Stimulated activated naive CD8-positive, alpha-beta T cell treated with anti-CD3 and anti-CD28 coated beads, Interleukin-15, amount 100 ng/mL, for 72 hours (primary cell): Measurements from ENCODE around the gene PRAME.
"Not testable (repeated sequence)": the region's sequence is repeated elsewhere in the genome, so short reads cannot be mapped to it uniquely, and the experiment has no call there.

ENCODE experiments used
- ATAC-seq: fragments of 150-1000 bp; cut with Tn5 transposase; 2 replicates; pipeline ENCODE4 v1.10.0; 2021; ENCODE audit warnings: mild to moderate bottlenecking, moderate library complexity
- DNase-seq, 2 donors: peaks; one replicate each; pipeline ENCODE4 v3.0.0; 2021 to 2022
- H3K27ac Mint-ChIP-seq, 2 donors: one replicate each; pipeline ENCODE4 v1.8.0; 2022; ENCODE audit warnings: mild to moderate bottlenecking in 2 of 2, mixed read lengths in 2 of 2, moderate library complexity in 2 of 2
- H3K27me3 Mint-ChIP-seq: one replicate; pipeline ENCODE4 v1.8.0; 2022; ENCODE audit warnings: mixed read lengths
- H3K4me1 Mint-ChIP-seq: one replicate; pipeline ENCODE4 v1.8.0; 2022; ENCODE audit warnings: mild to moderate bottlenecking, mixed read lengths
- H3K4me3 Mint-ChIP-seq, 2 donors: one replicate each; pipeline ENCODE4 v1.8.0; 2022; ENCODE audit warnings: mild to moderate bottlenecking in 2 of 2, mixed read lengths in 2 of 2, moderate library complexity in 1 of 2
- H3K9me3 Mint-ChIP-seq, 2 donors: one replicate each; pipeline ENCODE4 v1.8.0; 2022; ENCODE audit warnings: mixed read lengths in 2 of 2

PRAME gene

GRCh38 chr22:22588485-22589164 is 29.6 kb upstream of the PRAME start:
- no peak for ATAC-seq
- peak overlapping the region in 1 of 2 donors; percentile 79 for H3K27ac Mint-ChIP-seq
- no peak for DNase-seq
- H3K27me3 Mint-ChIP-seq = peaks cover 39% of the 10 kb centered on the region
- no peak overlapping the region for H3K4me3 Mint-ChIP-seq
- no peaks in the 10 kb centered on the region for H3K9me3 Mint-ChIP-seq
- H3K4me1 Mint-ChIP-seq = peaks cover under 1% of the 10 kb centered on the region

- Mint-ChIP-seq H3K27me3 (peaks cover 38% of the 10 kb centered on the region), H3K27ac (no peak overlapping the region), H3K4me1 (no peaks in the 10 kb centered on the region), H3K9me3 (no peaks in the 10 kb centered on the region), H3K4me3 (no peak overlapping the region)
- ATAC-seq (no peak), DNase-seq (no peak)
Observed at GRCh38 chr22:22587577-22588188, 28.6 kb upstream of the PRAME start.

GRCh38 chr22:22584722-22585121 is 25.7 kb upstream of the PRAME start:
- H3K27ac Mint-ChIP-seq = no peak overlapping the region
- H3K27me3 Mint-ChIP-seq = peaks cover 30% of the 10 kb centered on the region
- H3K9me3 Mint-ChIP-seq = no peaks in the 10 kb centered on the region
- no peaks in the 10 kb centered on the region for H3K4me1 Mint-ChIP-seq
- H3K4me3 Mint-ChIP-seq = no peak overlapping the region
- ATAC-seq (no peak), DNase-seq (no peak)

GRCh38 chr22:22583030-22583429 is 24.0 kb upstream of the PRAME start:
- Mint-ChIP-seq H3K27ac (no peak overlapping the region), H3K4me1 (no peaks in the 10 kb centered on the region), H3K4me3 (no peak overlapping the region), H3K9me3 (no peaks in the 10 kb centered on the region), H3K27me3 (peaks cover 21% of the 10 kb centered on the region)
- DNase-seq = no peak
- no peak for ATAC-seq

GRCh38 chr22:22581524-22581923 is 22.5 kb upstream of the PRAME start:
- not testable (repeated sequence) for H3K4me3 Mint-ChIP-seq, H3K4me1 Mint-ChIP-seq, H3K9me3 Mint-ChIP-seq, DNase-seq, H3K27ac Mint-ChIP-seq, ATAC-seq
- H3K27me3 Mint-ChIP-seq = peaks cover 24% of the 10 kb centered on the region

- no peak overlapping the region for H3K27ac Mint-ChIP-seq
- DNase-seq = no peak
- H3K4me1 Mint-ChIP-seq = no peaks in the 10 kb centered on the region
- ATAC-seq = no peak
- H3K4me3 Mint-ChIP-seq = no peak overlapping the region
- peaks cover 9% of the 10 kb centered on the region for H3K27me3 Mint-ChIP-seq
- H3K9me3 Mint-ChIP-seq = no peaks in the 10 kb centered on the region
Observed at GRCh38 chr22:22579869-22580604, 21.0 kb upstream of the PRAME start.

- Mint-ChIP-seq H3K4me1 (no peaks in the 10 kb centered on the region), H3K9me3 (no peaks in the 10 kb centered on the region), H3K27me3 (peaks cover 17% of the 10 kb centered on the region), H3K4me3 (no peak overlapping the region), H3K27ac (no peak overlapping the region)
- ATAC-seq (no peak), DNase-seq (no peak)
Observed at GRCh38 chr22:22578702-22579424, 19.8 kb upstream of the PRAME start.

GRCh38 chr22:22576989-22577427 is 17.9 kb upstream of the PRAME start:
- H3K4me1 Mint-ChIP-seq = no peaks in the 10 kb centered on the region

GRCh38 chr22:22576244-22576988 is 17.4 kb upstream of the PRAME start:
- no peak overlapping the region for H3K4me3 Mint-ChIP-seq
- peaks cover 26% of the 10 kb centered on the region for H3K27me3 Mint-ChIP-seq
- no peaks in the 10 kb centered on the region for H3K9me3 Mint-ChIP-seq
- H3K4me1 Mint-ChIP-seq = no peaks in the 10 kb centered on the region
- no peak overlapping the region for H3K27ac Mint-ChIP-seq
- DNase-seq = peak; percentile 20 to 23
- no peak for ATAC-seq

More at GRCh38 chr22:22576989-22577427, 17.9 kb upstream of the PRAME start:
- Mint-ChIP-seq H3K4me3 (no peak overlapping the region), H3K27me3 (peaks cover 20% of the 10 kb centered on the region), H3K27ac (no peak overlapping the region), H3K9me3 (no peaks in the 10 kb centered on the region)
- DNase-seq (no peak), ATAC-seq (no peak)

GRCh38 chr22:22574361-22574760 is 15.3 kb upstream of the PRAME start:
- no peak overlapping the region for H3K4me3 Mint-ChIP-seq
- no peaks in the 10 kb centered on the region for H3K9me3 Mint-ChIP-seq
- no peaks in the 10 kb centered on the region for H3K4me1 Mint-ChIP-seq
- no peak for DNase-seq
- ATAC-seq = no peak
- H3K27ac Mint-ChIP-seq = no peak overlapping the region
- peaks cover 36% of the 10 kb centered on the region for H3K27me3 Mint-ChIP-seq

- Mint-ChIP-seq H3K4me3 (no peak overlapping the region), H3K4me1 (no peaks in the 10 kb centered on the region), H3K27me3 (peaks cover 44% of the 10 kb centered on the region), H3K9me3 (no peaks in the 10 kb centered on the region), H3K27ac (no peak overlapping the region)
- no peak for ATAC-seq
- no peak for DNase-seq
Observed at GRCh38 chr22:22573047-22573889, 14.2 kb upstream of the PRAME start.

GRCh38 chr22:22571862-22572261 is 12.8 kb upstream of the PRAME start:
- no peak for DNase-seq
- no peaks in the 10 kb centered on the region for H3K4me1 Mint-ChIP-seq
- ATAC-seq = no peak
- H3K27ac Mint-ChIP-seq = no peak overlapping the region
- H3K27me3 Mint-ChIP-seq = peaks cover 39% of the 10 kb centered on the region
- no peaks in the 10 kb centered on the region for H3K9me3 Mint-ChIP-seq
- H3K4me3 Mint-ChIP-seq = no peak overlapping the region

- no peaks in the 10 kb centered on the region for H3K4me1 Mint-ChIP-seq
- no peak overlapping the region for H3K27ac Mint-ChIP-seq
- H3K27me3 Mint-ChIP-seq = peaks cover 37% of the 10 kb centered on the region
- DNase-seq = no peak
- H3K9me3 Mint-ChIP-seq = no peaks in the 10 kb centered on the region
- no peak overlapping the region for H3K4me3 Mint-ChIP-seq
- ATAC-seq = no peak
Observed at GRCh38 chr22:22571429-22571828, 12.4 kb upstream of the PRAME start.

GRCh38 chr22:22569218-22569617 is 10.2 kb upstream of the PRAME start:
- Mint-ChIP-seq H3K27ac (no peak overlapping the region), H3K9me3 (no peaks in the 10 kb centered on the region), H3K4me1 (no peaks in the 10 kb centered on the region), H3K27me3 (peaks cover 30% of the 10 kb centered on the region), H3K4me3 (no peak overlapping the region)
- no peak for ATAC-seq
- no peak for DNase-seq
